HEK293 (cell line): ENCODE measurements around the gene C6orf47.

ENCODE experiments used
- CTCF ChIA-PET: fragments of 350-600 bp; formaldehyde crosslinking; extraction: SDS; loops from one replicate; lab custom pipeline; 2021; ENCODE audit warnings: antibody characterized with exemption; lab: Yijun Ruan, JAX
- POLR2A ChIA-PET: fragments of 300-600 bp; formaldehyde crosslinking; extraction: SDS; loops from one replicate; lab custom pipeline; 2020; ENCODE audit warnings: antibody characterized with exemption, inconsistent platforms; lab: Yijun Ruan, JAX
- H3K27ac ChIP-seq: fragments of 200-500 bp; sonication (Bioruptor generic); 2 replicates; pipeline ENCODE4 v1.5.1; 2014; ENCODE audit warnings: low read depth, low read length, control low read depth, inconsistent platforms; ENCODE audit errors: extremely low read depth
- H3K36me3 ChIP-seq, 2 experiments: fragments of 200-500 bp in 1 of 2; sonication (Bioruptor generic) in 1 of 2; 1 replicate in 1 of 2; 2 replicates in 1 of 2; pipeline ENCODE4 v1.5.1; 2014 to 2017; ENCODE audit warnings: inconsistent platforms in 2 of 2, low read length in 2 of 2; ENCODE audit not compliant: control insufficient read depth in 2 of 2, insufficient read depth in 1 of 2
- H3K4me1 ChIP-seq: fragments of 200-500 bp; sonication (Bioruptor generic); 2 replicates; pipeline ENCODE4 v1.5.1; 2014; ENCODE audit warnings: mild to moderate bottlenecking, low read length, inconsistent platforms; ENCODE audit not compliant: control insufficient read depth, insufficient read depth
- H3K4me3 ChIP-seq: 2 replicates; pipeline ENCODE4 v1.5.1; 2011; ENCODE audit warnings: low read depth, mild to moderate bottlenecking, control low read depth, low read length, moderate library complexity
- H3K9me3 ChIP-seq: fragments of 200-500 bp; sonication (Bioruptor generic); 2 replicates; pipeline ENCODE4 v1.5.1; 2014; ENCODE audit warnings: low read depth, low read length, inconsistent platforms; ENCODE audit not compliant: control insufficient read depth, insufficient read depth
- EGR2 ChIP-seq: fragments of 450-650 bp; formaldehyde crosslinking; IDR thresholded peaks from 2 replicates; pipeline ENCODE4 v1.5.1; 2016; ENCODE audit warnings: low read depth, missing biosample characterization, missing genetic modification characterization
- FEZF1 ChIP-seq: fragments of 450-650 bp; formaldehyde crosslinking; IDR thresholded peaks from 2 replicates; pipeline ENCODE4 v1.5.1; 2016; ENCODE audit warnings: missing biosample characterization, missing genetic modification characterization
- HOXD13 ChIP-seq: sonication (generic); formaldehyde crosslinking; IDR thresholded peaks from 2 replicates; pipeline ENCODE4 v1.8.0; 2022; ENCODE audit warnings: missing genetic modification reagents, borderline replicate concordance
- KLF7 ChIP-seq: fragments of 450-650 bp; formaldehyde crosslinking; IDR thresholded peaks from 2 replicates; pipeline ENCODE4 v1.5.1; 2016; ENCODE audit warnings: missing biosample characterization, missing genetic modification characterization, borderline replicate concordance
- KLF8 ChIP-seq: fragments of 450-650 bp; formaldehyde crosslinking; IDR thresholded peaks from 2 replicates; pipeline ENCODE4 v1.5.1; 2016; ENCODE audit warnings: missing biosample characterization, missing genetic modification characterization
- SP7 ChIP-seq: fragments of 450-650 bp; formaldehyde crosslinking; IDR thresholded peaks from 2 replicates; pipeline ENCODE4 v1.5.1; 2016; ENCODE audit warnings: missing biosample characterization, missing genetic modification characterization
- WT1 ChIP-seq: fragments of 450-650 bp; formaldehyde crosslinking; IDR thresholded peaks from 2 replicates; pipeline ENCODE4 v1.5.1; 2016; ENCODE audit warnings: missing biosample characterization, missing genetic modification characterization
- YY2 ChIP-seq: fragments of 450-650 bp; formaldehyde crosslinking; IDR thresholded peaks from 2 replicates; pipeline ENCODE4 v1.5.1; 2016; ENCODE audit warnings: missing biosample characterization, missing genetic modification characterization
- ZFHX2 ChIP-seq: fragments of 450-650 bp; formaldehyde crosslinking; conservative IDR thresholded peaks from 2 replicates; pipeline ENCODE4 v1.5.1; 2016; ENCODE audit warnings: missing biosample characterization, missing genetic modification characterization
- ZNF146 ChIP-seq: fragments of 450-650 bp; formaldehyde crosslinking; IDR thresholded peaks from 2 replicates; pipeline ENCODE4 v1.5.1; 2016; ENCODE audit warnings: missing biosample characterization, missing genetic modification characterization
- ZNF19 ChIP-seq: fragments of 450-650 bp; formaldehyde crosslinking; IDR thresholded peaks from 2 replicates; pipeline ENCODE4; 2016; ENCODE audit warnings: missing biosample characterization, missing genetic modification characterization, low read depth
- ZNF24 ChIP-seq: fragments of 450-650 bp; formaldehyde crosslinking; IDR thresholded peaks from 2 replicates; pipeline ENCODE4 v1.5.1; 2016; ENCODE audit warnings: missing biosample characterization, missing genetic modification characterization
- ZNF335 ChIP-seq: fragments of 450-650 bp; formaldehyde crosslinking; conservative IDR thresholded peaks from 2 replicates; pipeline ENCODE4 v1.5.1; 2016; ENCODE audit warnings: missing biosample characterization, missing genetic modification characterization
- ZNF341 ChIP-seq: fragments of 450-650 bp; formaldehyde crosslinking; IDR thresholded peaks from 2 replicates; pipeline ENCODE4; 2016; ENCODE audit warnings: low read depth, missing biosample characterization, missing genetic modification characterization
- ZNF423 ChIP-seq: fragments of 450-650 bp; formaldehyde crosslinking; IDR thresholded peaks from 2 replicates; pipeline ENCODE4 v1.5.1; 2016; ENCODE audit warnings: missing biosample characterization, missing genetic modification characterization
- ZNF426 ChIP-seq: fragments of 450-650 bp; formaldehyde crosslinking; IDR thresholded peaks from 2 replicates; pipeline ENCODE4 v1.5.1; 2017; ENCODE audit warnings: missing biosample characterization, missing genetic modification characterization, mild to moderate bottlenecking, inconsistent platforms, moderate library complexity
- ZNF510 ChIP-seq: fragments of 450-650 bp; formaldehyde crosslinking; IDR thresholded peaks from 2 replicates; pipeline ENCODE4 v1.5.1; 2018; ENCODE audit warnings: mild to moderate bottlenecking, missing genetic modification characterization, missing biosample characterization; ENCODE audit not compliant: insufficient replicate concordance
- ZNF544 ChIP-seq: fragments of 450-650 bp; formaldehyde crosslinking; IDR thresholded peaks from 2 replicates; pipeline ENCODE4 v1.5.0; 2017; ENCODE audit warnings: missing biosample characterization, missing genetic modification characterization
- ZNF548 ChIP-seq: fragments of 450-650 bp; formaldehyde crosslinking; IDR thresholded peaks from 2 replicates; pipeline ENCODE4 v1.5.1; 2016; ENCODE audit warnings: missing biosample characterization, missing genetic modification characterization
- ZNF585B ChIP-seq: fragments of 450-650 bp; formaldehyde crosslinking; IDR thresholded peaks from 2 replicates; pipeline ENCODE4 v1.5.1; 2016; ENCODE audit warnings: missing biosample characterization, missing genetic modification characterization
- ZNF658 ChIP-seq: fragments of 450-650 bp; formaldehyde crosslinking; IDR thresholded peaks from 2 replicates; pipeline ENCODE4; 2016; ENCODE audit warnings: missing biosample characterization, missing genetic modification characterization
- ZNF660 ChIP-seq: fragments of 450-650 bp; IDR thresholded peaks from 2 replicates; pipeline ENCODE4 v1.5.1; 2018; ENCODE audit warnings: missing biosample characterization, mild to moderate bottlenecking, missing genetic modification characterization
- ZNF785 ChIP-seq: fragments of 450-650 bp; formaldehyde crosslinking; IDR thresholded peaks from 2 replicates; pipeline ENCODE4 v1.5.1; 2016; ENCODE audit warnings: missing biosample characterization, missing genetic modification characterization
- TF ChIP-seq, protein P1 (sequence below): fragments of 450-650 bp; formaldehyde crosslinking; IDR thresholded peaks from 2 replicates; pipeline ENCODE4 v1.5.1; 2016; ENCODE audit warnings: missing biosample characterization, missing genetic modification characterization
- TF ChIP-seq, protein P2 (sequence below): fragments of 450-650 bp; formaldehyde crosslinking; IDR thresholded peaks from 2 replicates; pipeline ENCODE4 v1.5.1; 2016; ENCODE audit warnings: missing biosample characterization, missing genetic modification characterization
- TF ChIP-seq, protein P3 (sequence below): fragments of 450-650 bp; formaldehyde crosslinking; IDR thresholded peaks from 2 replicates; pipeline ENCODE4 v1.5.1; 2016; ENCODE audit warnings: missing biosample characterization, missing genetic modification characterization
- TF ChIP-seq, protein P4 (sequence below): fragments of 450-650 bp; formaldehyde crosslinking; IDR thresholded peaks from 2 replicates; pipeline ENCODE4 v1.5.1; 2016; ENCODE audit warnings: missing biosample characterization, missing genetic modification characterization
- TF ChIP-seq, protein P5 (sequence below): fragments of 450-650 bp; formaldehyde crosslinking; IDR thresholded peaks from 2 replicates; pipeline ENCODE4 v1.5.1; 2016; ENCODE audit warnings: missing biosample characterization, missing genetic modification characterization
- TF ChIP-seq, protein P6 (sequence below): sonication (generic); formaldehyde crosslinking; IDR thresholded peaks from 2 replicates; pipeline ENCODE4 v1.8.1; 2022; ENCODE audit warnings: mild to moderate bottlenecking, moderate library complexity, missing genetic modification reagents

C6orf47 gene

DNA sequence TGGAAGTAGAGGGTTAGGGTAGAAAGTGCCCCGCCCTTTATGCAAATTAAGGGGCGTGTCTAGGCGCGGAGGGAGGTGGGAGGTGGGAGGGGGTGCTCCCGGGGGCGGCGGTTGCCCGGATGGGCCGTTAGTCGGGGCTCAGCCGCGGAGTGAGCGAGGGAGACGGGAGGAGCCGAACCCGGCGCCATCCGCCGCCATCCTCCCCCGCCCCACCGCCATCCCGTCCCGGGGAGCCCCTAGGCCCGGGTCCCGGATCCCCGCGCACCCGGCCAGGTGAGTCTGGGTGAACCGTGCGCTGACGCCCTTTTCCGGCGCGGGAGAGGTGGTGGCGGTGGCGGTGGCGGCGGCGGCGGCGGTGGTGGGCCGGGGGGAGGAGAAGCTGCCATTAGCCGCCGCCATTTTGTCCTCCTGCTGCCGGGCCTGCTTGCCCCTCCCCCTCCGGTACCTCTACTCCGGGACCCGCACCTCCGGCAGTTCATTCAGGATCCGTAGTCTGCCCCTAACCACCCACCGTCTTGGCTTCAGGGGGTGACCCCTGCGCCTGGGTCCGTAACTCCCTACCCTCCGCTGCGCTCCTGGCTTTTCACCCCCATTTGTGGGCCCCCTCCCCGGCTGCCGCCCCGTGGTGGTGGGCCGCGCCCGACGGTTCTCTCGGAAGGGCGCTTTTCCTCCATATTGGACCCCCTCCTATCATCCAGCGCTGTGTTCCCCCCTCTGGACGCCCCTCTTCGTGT, 39.8 kb downstream of the C6orf47 start, which contains the start of gene PRRC2A:
PRRC2A (plus strand) TSS at position 130 of the 734 bp plus-strand sequence. CDS start 2,075 bp downstream, outside the sequence.
- peaks cover 26 to 46% of the 10 kb centered on the region in 2 experiments for H3K36me3 ChIP-seq
- ChIA-PET CTCF (interaction anchor here (0.9 kb wide), 1 partner anchor 24 kb away, joined by 5 read pairs; no protein-coding TSS in a partner anchor), POLR2A (interaction anchor here (0.7 to 3.1 kb wide), 15 partner anchors 18 to 207 kb away, joined by 3 to 10 read pairs (median 5); partner anchors contain the start of genes ABHD16A, DDX39B, GPANK1 and HSPA1B)
- H3K27ac ChIP-seq, result peak within 1 kb of the TSS; percentile 99
- peak within 1 kb of the TSS; percentile 97 for H3K4me3 ChIP-seq
- no peaks in the 10 kb centered on the region for H3K9me3 ChIP-seq
- H3K4me1 ChIP-seq, result peaks cover 7% of the 10 kb centered on the region; the same call in 1 of the 2 replicates
- 0 out of 2 replicates have a peak, but pooled peaks have one; percentile 34 for TF ChIP-seq ZNF548 (tag by site-specific recombination)
- TF ChIP-seq ZNF785 (tag by site-specific recombination), result peak; percentile 60; the same call in 1 of the 2 replicates
- peak; percentile 74 for TF ChIP-seq ZNF585B (tag by site-specific recombination)
- peak; percentile 12; the same call in 1 of the 2 replicates for TF ChIP-seq ZNF423 (tag by site-specific recombination)
- TF ChIP-seq, protein P1, sequence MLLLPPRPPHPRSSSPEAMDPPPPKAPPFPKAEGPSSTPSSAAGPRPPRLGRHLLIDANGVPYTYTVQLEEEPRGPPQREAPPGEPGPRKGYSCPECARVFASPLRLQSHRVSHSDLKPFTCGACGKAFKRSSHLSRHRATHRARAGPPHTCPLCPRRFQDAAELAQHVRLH (tag by site-specific recombination), result no peak; the same call in 1 of the 2 replicates
- TF ChIP-seq ZNF426 (tag by site-specific recombination), result 0 out of 2 replicates have a peak, but pooled peaks have one; percentile 3
- TF ChIP-seq, protein P2, sequence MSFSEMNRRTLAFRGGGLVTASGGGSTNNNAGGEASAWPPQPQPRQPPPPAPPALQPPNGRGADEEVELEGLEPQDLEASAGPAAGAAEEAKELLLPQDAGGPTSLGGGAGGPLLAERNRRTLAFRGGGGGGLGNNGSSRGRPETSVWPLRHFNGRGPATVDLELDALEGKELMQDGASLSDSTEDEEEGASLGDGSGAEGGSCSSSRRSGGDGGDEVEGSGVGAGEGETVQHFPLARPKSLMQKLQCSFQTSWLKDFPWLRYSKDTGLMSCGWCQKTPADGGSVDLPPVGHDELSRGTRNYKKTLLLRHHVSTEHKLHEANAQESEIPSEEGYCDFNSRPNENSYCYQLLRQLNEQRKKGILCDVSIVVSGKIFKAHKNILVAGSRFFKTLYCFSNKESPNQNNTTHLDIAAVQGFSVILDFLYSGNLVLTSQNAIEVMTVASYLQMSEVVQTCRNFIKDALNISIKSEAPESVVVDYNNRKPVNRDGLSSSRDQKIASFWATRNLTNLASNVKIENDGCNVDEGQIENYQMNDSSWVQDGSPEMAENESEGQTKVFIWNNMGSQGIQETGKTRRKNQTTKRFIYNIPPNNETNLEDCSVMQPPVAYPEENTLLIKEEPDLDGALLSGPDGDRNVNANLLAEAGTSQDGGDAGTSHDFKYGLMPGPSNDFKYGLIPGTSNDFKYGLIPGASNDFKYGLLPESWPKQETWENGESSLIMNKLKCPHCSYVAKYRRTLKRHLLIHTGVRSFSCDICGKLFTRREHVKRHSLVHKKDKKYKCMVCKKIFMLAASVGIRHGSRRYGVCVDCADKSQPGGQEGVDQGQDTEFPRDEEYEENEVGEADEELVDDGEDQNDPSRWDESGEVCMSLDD, result peak; percentile 97
- peak; percentile 58 for TF ChIP-seq ZNF146 (tag by site-specific recombination)
- TF ChIP-seq, protein P3, sequence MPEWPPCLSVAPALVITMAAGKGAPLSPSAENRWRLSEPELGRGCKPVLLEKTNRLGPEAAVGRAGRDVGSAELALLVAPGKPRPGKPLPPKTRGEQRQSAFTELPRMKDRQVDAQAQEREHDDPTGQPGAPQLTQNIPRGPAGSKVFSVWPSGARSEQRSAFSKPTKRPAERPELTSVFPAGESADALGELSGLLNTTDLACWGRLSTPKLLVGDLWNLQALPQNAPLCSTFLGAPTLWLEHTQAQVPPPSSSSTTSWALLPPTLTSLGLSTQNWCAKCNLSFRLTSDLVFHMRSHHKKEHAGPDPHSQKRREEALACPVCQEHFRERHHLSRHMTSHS, result peak; percentile 51; the same call in 1 of the 2 replicates
- TF ChIP-seq ZNF341 (tag by site-specific recombination), result peak; percentile 94
- peak; percentile 67; the same call in 1 of the 2 replicates for TF ChIP-seq KLF7
- TF ChIP-seq ZNF510 (tag by site-specific recombination), result no peak
- no peak for TF ChIP-seq ZNF658 (tag by site-specific recombination)
- TF ChIP-seq HOXD13 (CRISPR knock-in tag), result no peak
- peak; percentile 81; the same call in 1 of the 2 replicates for TF ChIP-seq KLF8
- peak; percentile 70; the same call in 1 of the 2 replicates for TF ChIP-seq WT1 (tag by site-specific recombination)
- peak; percentile 74 for TF ChIP-seq ZNF660 (tag by site-specific recombination)
- TF ChIP-seq ZNF19 (tag by site-specific recombination), result no peak
- no peak for TF ChIP-seq ZNF544 (tag by site-specific recombination)
- no peak; the same call in 1 of the 2 replicates for TF ChIP-seq ZNF335 (tag by site-specific recombination)
- TF ChIP-seq, protein P4, sequence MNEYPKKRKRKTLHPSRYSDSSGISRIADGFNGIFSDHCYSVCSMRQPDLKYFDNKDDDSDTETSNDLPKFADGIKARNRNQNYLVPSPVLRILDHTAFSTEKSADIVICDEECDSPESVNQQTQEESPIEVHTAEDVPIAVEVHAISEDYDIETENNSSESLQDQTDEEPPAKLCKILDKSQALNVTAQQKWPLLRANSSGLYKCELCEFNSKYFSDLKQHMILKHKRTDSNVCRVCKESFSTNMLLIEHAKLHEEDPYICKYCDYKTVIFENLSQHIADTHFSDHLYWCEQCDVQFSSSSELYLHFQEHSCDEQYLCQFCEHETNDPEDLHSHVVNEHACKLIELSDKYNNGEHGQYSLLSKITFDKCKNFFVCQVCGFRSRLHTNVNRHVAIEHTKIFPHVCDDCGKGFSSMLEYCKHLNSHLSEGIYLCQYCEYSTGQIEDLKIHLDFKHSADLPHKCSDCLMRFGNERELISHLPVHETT, result peak; percentile 19; the same call in 1 of the 2 replicates
- TF ChIP-seq FEZF1 (tag by site-specific recombination), result peak; percentile 34; the same call in 1 of the 2 replicates
- TF ChIP-seq, protein P5, sequence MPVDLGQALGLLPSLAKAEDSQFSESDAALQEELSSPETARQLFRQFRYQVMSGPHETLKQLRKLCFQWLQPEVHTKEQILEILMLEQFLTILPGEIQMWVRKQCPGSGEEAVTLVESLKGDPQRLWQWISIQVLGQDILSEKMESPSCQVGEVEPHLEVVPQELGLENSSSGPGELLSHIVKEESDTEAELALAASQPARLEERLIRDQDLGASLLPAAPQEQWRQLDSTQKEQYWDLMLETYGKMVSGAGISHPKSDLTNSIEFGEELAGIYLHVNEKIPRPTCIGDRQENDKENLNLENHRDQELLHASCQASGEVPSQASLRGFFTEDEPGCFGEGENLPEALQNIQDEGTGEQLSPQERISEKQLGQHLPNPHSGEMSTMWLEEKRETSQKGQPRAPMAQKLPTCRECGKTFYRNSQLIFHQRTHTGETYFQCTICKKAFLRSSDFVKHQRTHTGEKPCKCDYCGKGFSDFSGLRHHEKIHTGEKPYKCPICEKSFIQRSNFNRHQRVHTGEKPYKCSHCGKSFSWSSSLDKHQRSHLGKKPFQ, result 0 out of 2 replicates have a peak, but pooled peaks have one; percentile 10
- TF ChIP-seq, protein P6, sequence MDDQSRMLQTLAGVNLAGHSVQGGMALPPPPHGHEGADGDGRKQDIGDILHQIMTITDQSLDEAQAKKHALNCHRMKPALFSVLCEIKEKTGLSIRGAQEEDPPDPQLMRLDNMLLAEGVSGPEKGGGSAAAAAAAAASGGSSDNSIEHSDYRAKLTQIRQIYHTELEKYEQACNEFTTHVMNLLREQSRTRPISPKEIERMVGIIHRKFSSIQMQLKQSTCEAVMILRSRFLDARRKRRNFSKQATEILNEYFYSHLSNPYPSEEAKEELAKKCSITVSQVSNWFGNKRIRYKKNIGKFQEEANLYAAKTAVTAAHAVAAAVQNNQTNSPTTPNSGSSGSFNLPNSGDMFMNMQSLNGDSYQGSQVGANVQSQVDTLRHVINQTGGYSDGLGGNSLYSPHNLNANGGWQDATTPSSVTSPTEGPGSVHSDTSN, result peak; percentile 72
- peak; percentile 29; the same call in 1 of the 2 replicates for TF ChIP-seq ZFHX2
- TF ChIP-seq SP7 (tag by site-specific recombination), result peak; percentile 68; the same call in 1 of the 2 replicates
- TF ChIP-seq ZNF24 (tag by site-specific recombination), result 0 out of 2 replicates have a peak, but pooled peaks have one; percentile 61
- TF ChIP-seq EGR2 (tag by site-specific recombination), result no peak
- peak; percentile 98 for TF ChIP-seq YY2 (tag by site-specific recombination)
